NCI-H524 (cell line): ENCODE results near the gene OTUD3.
"Not testable (repeated sequence)": the region's sequence is repeated elsewhere in the genome, so short reads cannot be mapped to it uniquely, and the experiment has no call there.

ENCODE experiments used
- DNase-seq, 2 experiments: peaks; one replicate each; lab custom pipeline; 2025; lab: John Stamatoyannopoulos, UW

The OTUD3 gene

DNA sequence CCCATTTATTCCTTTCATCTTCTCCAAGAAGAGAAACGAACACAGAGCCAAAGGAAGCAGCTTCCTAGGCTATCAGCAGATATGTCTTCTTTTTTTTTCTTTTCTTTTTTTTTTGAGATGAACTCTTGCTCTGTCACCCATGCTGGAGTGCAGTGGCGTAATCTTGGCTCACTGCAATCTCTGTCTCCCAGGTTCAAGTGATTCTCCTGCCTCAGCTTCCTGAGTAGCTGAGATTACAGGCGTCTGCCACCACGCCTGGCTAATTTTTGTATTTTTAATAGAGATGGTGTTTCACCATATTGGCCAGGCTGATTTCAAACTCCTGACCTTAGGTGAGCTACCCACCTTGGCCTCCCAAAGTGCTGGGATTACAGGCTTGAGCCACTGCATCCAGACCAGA lies 13.6 kb upstream of the OTUD3 start:
- DNase-seq = not testable (repeated sequence)

DNA sequence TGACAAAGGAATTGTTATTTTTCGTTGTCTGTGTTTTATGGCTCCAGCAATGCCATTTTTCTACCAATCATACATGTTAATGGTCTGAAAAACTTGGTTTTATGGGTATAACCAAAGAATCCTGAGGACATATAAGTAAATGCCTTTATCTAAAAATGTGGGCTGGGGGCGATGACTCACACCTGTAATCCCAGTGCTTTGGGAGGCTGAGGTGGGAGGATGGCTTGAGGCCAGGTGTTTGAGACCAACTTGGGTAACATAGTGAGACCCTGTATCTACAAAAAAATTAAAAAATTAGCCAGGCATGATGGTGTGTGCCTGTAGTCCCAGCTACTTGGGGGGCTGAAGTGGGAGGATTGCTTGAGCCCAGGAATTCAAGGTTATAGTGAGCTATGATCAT lies 12.7 kb upstream of the OTUD3 start:
- DNase-seq = not testable (repeated sequence)

DNA sequence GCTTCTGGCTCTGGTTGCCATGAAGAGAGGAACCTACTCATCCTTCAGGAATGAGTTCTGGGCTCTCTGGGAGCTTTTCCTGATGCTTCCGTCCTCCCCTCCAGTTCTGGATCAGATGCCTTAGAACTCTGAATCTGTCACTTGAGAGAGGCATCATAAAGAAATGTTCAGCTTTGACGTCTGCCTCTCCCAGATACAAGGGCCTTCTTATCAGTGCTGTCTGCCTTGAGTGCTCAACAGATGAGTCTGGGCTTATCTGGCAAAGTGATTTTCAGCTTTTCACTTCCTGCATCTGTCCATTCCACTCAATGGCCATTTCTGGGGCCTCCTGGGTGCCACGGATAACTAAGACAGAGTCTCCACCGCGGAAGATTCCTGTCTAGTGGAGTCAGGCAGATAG lies 12.3 kb upstream of the OTUD3 start:
- DNase-seq = no peak

DNA sequence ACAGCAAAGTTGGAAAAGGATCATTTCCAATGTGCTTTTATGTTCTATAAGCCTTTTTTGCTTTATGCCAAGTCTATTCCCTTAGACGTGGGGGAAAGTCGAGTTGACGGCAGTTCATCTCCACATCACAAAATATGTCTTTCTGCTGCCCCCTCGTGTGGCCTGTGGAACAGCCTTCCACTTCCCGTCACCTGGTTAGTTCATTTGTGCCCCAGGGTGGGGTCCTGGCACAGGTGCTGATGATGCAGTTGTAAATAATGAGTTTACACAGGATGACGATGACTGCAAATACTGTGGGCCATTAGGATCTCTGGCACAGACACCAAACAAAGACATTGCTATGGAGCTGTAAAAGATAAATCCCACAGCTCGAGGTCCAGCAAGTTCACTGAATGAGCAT lies 10.0 kb upstream of the OTUD3 start:
- no peak for DNase-seq

DNA sequence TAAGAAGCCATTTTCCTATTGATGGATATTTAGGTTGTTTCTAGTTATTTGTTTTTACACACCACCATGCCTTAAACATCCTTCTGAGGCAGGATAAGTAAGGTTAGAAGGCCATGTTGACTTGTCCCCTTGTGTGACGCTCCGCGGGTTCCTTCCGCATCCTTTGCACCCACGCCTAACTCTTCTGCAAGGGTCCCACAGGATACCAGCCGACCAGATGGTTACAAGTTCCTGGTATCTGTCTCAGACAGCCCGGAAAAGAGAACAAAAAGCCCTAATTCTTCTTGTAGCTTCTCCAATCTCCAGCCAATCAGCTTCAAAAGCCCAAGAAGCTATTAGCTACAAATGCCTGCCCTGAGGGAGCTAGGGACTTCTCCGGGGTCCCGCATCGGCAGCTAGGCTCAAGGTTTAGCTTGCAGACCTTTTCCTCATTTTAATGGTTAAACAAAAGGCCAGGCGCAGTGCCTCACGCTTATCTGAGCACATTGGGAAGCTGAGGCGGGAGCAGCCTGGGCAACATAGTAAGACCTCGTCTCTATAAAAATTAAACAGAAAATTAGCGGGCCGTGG lies 4.9 kb upstream of the OTUD3 start:
- DNase-seq = no peak

DNA sequence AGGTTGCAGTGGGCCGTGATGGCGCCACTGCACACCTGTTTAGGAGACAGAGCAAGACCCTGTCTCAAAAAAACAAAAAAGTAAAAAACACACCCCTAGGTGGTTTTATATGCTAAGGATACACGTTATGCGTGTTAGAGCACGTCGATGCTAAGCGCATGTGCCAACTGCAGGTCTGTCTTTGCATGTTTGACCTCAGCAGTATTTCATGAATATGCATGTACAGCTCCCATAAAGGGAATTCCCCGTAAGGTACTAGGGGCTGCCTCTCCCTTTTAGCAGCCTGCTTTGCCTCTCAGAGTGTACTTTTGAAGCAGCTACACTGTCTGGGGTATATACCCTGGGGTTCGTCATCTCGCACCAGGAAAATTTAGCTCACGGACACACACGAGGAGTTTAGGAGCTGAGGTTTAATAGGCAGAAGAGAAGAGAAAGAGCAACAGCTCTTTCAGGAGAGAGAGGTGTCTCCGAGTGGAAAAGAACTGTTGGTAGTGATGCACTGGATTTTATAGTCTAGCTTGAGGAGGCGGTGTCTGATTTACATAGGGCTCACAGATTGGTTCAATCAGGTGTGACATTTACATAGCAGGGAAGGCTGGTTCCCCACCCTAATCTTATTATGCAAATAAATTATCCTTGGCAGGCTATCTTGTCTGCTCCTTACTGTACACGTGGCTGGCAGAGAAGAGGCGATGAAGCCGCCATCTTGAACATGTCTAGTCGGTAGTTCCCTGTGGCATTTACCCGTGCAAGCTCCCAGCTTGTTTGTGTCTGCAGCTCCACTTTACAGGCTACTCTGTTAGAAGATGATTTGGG lies 4.2 kb upstream of the OTUD3 start:
- DNase-seq = peak in 1 of 2 experiments; percentile 61

DNA sequence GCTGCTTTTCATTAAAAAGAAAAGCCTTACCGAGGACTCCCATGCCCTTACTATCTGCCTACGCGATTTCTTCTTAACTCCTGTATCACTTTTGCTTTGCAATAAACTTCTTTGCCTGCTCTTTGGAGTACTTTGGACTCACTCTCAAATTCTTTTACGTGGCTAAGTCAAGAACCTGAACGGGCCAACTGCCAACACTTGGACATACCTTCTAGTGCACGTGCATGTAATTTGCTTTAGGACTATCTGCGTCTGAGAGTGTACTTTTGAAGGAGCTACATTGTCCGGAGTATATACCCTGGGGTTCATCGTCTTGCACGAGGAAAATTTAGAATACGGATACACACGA lies 3.6 kb upstream of the OTUD3 start:
- DNase-seq = no peak

DNA sequence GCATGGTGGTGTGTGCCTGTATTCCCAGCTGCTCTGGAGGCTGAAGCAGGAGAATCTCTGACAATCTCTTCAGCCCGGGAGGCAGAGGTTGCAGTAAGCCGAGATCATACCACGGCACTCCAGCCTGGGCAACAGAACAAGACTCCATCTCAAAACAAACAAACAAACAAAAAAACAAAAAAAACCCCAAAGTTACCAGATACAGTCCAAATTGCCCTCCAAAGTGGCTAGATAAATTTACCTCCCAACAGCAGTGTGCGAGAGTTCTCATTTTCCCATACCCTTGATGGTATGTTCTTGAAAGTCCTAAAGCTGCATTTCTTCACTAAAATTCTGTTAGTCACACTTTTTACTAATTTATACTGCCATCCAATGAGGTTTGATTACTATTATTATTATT lies 3.0 kb upstream of the OTUD3 start:
- no peak for DNase-seq

DNA sequence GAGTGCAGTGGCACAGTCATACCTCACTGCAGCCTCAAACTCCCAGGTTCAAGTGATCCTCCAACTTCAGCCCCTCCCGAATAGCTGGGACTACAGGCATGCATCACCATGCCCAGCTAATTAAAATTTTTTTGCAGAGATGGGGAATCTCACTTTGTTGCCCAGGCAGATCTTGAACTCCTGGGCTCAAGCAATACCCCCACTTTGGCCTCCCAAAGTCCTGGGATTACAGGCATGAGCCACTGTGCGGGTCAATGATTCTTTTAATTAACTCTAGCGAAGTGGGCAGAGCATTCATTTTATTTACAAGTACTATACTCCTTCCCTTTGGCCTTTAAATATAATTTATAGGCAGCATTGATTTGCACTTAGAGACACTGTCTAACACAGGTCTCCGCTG lies 2.5 kb upstream of the OTUD3 start:
- no peak for DNase-seq

DNA sequence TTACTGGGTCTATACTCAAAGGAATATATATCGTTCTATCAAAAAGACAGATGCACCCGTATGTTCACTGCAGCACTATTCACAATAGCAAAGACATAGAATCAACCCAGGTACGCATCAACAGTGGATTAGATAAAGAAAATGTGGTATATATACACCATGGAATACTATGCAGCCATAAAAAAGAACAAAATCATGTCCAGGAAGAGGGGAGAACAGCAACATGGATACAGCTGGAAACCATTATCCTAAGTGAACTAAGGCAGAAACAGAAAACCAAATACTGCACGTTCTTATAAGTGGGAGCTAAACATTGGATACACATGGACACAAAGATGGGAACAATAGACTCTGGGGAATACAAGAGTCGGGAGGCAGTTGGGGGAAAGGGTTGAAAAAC lies 1.4 kb upstream of the OTUD3 start:
- not testable (repeated sequence) for DNase-seq

DNA sequence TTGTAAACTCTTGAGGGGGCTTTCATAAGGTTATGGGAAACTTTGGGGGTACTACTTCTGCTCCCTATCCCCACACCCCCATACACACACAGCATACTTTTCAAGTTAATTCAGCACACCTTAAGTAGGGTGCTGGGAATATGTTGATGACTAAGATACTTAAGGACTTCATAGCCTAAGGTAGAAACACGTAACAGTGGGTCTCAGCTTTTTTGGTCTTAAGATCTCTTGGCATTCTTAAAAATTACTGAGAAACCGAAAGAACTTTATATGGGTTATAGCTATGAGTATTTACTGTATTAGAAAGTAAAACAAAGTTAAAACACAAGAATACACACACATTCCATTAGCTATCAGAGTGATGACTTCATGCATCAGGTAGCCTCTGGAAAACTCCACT lies 2.1 kb downstream of the OTUD3 start:
- DNase-seq = no peak

DNA sequence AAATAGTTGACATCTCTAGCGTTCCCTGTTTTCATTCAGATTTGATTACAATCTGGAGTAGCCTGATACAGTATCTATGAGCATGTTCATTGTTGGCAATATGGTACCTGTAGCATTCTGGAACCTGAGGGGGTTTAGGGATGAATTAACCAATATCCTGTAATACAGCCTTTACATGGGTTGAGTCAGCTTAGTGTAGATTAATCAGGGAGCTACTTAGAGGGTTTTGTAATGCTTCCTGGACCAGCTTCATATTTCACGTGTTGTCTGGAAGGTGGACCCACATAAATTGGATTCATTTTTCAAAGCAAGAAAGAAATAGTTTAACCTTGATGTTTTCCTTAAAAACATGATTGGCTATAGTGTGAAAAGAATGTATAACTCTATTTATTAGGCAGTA lies 3.6 kb downstream of the OTUD3 start:
- DNase-seq = no peak

DNA sequence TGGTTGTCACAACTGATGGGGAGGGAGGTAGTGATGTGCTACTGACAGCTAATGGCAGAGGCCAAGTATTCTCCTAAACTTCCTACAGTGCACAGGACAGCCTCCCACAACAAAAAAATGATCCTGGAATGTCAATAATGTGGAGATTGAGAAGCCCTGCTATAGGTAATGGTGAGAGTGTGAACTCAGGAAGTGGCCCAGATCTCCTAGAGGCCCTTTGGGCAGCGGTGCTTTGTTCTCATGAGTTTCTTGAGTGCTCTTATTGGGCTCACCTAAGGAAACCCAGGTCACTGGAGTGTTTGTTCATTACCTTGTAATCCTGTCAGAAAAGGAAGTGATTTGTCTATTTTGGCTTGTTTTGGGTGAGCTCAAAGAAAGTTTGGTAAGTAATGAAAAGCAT lies 5.9 kb downstream of the OTUD3 start:
- no peak for DNase-seq

DNA sequence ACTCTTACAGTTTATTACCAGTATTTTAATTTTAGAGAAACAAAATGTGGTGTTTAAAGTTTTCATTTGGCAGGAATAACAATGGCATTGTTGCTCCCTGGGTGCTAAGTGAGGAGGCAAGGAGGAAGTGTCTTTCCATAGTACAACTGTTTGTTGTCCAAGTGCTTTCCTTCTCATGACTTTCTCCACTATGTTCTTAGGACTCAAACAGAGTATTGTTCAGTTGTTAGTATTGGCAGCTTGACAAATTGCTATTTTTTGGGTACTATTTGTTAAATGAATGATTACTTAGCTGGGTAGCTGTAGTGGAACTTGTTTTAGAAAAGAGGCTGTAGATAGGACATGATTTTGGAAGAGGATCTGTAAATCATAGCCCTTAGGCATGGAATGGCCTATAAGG lies 7.5 kb downstream of the OTUD3 start:
- no peak for DNase-seq

DNA sequence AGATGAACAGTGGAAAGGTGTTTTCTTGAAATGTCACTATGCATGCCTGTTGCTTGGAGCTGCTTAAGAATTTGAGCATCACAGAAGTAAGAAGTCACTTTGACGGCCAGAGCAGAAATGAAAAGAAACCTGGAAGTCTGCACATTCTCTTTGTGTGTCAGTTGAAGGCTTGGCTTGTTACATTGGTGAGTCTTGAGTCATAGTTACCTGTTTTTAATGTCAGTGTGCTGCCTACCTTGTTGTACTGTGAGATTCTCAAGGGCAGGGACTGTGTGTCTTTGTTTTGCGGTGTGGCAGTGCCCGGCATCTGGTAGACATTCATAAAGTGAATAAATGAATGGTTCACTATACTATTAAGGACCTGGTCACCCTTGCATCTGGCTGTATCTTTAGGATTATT lies 9.9 kb downstream of the OTUD3 start:
- no peak for DNase-seq

DNA sequence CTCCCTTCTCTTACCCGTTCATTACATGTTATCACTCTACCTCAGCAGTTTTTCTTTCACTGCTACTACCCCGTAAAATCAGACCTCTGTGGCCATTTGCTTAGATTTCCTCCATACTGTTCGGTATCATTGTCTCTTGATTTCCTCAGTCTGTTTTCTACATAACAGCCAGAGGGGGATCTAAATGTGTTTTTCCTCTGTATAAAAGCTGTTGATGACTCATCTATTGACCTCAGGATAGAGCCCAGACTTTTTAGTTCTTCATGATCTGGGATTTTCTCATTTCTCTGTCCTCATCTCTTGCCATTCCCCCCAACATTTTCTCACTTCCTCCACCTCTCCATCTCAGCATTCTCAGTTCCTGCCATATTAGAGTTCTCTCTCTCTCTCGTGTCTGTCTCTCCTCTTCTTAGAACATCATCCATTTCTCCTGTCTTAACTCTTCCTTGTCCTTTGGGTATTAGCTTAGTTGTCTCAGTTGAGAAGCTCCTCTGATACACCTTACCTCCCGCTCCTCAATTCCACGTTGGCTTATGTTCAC lies 10.5 kb downstream of the OTUD3 start:
- DNase-seq = no peak

DNA sequence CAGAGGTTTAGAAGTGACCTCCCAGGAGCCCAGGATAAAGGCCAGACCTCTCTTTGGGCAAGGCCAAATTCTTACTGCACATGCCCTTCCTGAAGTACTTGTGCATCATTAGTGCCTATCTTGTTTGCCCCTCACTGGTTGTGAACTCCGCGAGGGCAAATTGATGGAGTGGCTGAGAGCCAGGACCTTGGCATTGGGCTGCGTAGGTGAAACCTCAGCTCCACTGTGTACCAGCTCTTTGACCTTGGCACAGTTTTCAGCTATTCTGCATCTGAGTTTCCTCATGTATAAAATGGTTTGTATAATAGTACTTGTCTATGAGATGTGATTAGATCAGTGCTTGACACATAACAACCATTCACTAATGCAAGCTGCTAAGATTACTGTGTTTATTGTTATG lies 11.5 kb downstream of the OTUD3 start:
- no peak for DNase-seq

DNA sequence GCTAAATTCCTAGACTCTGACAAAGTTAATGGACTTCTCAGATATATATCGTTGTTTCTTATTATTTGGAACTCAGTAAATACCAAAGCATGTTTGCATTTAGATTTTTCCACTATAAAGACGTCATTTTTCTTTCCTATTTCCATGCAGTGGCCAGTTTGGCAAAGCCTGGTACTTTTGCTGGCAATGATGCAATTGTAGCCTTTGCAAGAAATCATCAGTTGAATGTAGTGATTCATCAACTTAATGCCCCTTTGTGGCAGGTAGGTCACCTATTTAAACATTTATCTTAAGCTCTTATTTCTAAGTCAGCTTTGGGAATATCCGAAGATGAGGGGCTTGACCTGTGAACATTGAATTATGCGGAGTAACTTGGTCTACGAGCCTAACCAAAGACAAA lies 12.0 kb downstream of the OTUD3 start:
- DNase-seq = no peak

DNA sequence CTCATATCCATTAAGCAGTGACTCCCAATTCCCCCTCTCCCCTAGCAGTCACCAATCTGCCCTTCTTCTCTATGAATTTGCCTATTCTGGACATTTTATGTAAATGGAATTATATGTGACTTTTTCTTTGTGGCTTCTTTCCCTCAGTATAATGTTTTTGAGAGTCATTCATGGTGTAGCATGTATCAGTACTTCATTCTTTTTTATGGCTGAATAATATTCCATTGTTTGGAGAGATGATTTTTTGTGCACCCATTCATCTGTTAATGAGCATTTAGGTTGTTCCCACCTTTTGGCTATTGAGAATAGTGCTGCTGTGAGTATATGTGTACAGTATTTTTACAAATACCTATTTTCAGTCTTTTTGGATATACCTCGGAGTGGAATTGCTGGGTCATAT lies 19.5 kb downstream of the OTUD3 start:
- DNase-seq = no peak

DNA sequence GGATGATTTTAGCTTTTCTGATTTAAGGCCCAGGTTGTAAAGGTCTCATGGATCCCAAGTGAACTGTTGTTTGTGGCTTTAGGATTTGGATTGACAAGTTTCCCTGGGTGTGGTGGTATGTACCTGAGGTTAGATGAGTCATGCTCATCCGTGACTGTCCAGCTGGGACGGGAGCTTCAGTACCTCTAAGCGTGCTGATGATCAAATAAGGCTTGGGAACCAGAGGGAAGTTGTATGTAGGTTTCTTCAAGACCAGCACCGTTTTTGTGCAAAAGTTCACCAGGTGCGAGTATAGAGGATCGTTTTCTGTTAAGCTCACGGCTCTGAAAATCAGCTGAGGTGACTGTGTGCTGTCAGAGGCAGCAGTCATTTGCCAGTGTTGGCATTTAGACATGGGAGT lies 21.4 kb downstream of the OTUD3 start:
- DNase-seq = no peak

DNA sequence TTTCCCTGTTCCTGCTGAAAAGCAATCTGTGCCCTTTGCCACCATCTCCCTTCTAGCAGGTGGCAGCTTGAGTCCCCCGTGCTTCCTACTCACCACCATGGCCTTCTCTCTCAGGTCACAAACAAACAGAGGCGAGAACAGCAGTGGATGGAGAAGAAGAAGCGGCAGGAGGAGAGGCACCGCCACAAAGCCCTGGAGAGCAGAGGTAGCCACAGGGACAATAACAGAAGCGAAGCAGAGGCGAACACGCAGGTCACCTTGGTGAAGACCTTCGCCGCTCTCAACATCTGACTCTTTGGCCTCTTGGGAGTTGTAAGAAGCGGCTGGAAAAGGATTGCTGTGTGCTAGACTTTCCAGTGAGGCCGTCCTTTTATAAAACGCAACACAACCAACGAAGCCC lies 25.3 kb downstream of the OTUD3 start:
- no peak for DNase-seq

DNA sequence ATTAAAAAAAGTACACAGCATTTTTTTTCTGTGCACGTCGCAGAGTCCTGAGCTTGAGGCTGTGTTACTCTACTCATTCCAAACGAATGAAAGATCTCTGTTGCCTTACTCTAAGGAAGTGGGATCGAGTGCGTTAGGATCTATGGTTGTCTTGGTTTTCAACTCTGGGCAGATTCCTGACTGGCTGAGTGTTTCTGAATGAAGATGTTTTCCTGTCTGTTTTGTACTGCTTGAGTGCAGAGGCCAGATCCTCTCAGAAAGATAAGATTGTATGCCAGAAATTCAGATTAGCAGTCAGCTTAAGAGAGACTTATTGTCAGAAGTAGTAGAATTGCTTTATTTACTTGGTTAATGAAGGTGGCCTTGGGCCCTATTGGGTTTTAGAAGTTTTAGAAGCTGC lies 27.2 kb downstream of the OTUD3 start:
- no peak for DNase-seq

DNA sequence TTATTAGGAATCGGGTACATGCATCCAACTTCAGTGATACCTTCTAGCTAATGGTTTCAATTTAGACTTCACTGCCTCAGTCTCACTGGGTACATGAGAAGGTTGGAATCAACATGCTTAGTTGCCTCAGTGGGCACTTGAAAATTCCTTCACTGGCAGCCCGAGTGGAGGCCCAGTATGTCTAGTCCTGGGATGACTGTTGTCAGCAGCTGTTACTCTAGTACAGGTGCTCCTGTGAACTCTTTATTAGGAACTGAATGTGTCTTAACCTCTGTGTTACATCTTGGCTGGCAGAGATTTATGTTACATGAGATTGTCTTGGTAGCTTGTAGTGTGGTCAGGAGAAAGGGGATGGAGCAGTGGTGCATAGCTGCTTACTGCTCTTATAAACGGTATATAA lies 27.8 kb downstream of the OTUD3 start:
- DNase-seq = no peak

DNA sequence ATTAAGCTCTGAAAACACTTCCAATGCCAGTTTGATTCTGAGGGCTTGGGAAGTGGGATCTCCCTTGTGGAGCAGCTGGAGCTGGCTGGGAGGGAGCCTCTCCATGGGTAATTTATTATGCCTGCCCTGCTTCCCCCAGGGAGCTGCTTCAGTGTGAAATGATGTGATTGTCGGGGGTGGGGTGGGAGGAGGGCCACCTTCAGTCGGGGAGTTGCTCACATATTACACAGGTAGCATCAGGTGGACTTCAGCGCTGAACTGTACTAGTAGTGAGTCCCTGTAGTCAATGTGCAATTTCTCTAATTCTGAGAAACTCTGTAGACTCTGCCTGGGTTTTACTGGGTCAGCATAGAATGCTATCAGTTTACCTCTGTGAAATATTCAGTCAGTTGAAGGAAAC lies 28.5 kb downstream of the OTUD3 start:
- no peak for DNase-seq
